HG02870 (cell line): ENCODE results near the gene BMF.
A peak's percentile ranks its signal among the peaks of the same experiment; 100 is the strongest.
"Not testable (repeated sequence)": the region's sequence is repeated elsewhere in the genome, so short reads cannot be mapped to it uniquely, and the experiment has no call there.

ENCODE experiments used
- ATAC-seq: cut with Tn5 transposase; IDR thresholded peaks from one replicate; pipeline ENCODE4 v1.9.1; 2021; ENCODE audit warnings: mild to moderate bottlenecking, moderate library complexity; ENCODE audit not compliant: unreplicated experiment

Gene BMF

GRCh38 chr15:40128766-40129660 is 20.3 kb upstream of the BMF start:
- ATAC-seq: no peak

- ATAC-seq: no peak
Measured at GRCh38 chr15:40125950-40126349, 17.3 kb upstream of the BMF start.

DNA sequence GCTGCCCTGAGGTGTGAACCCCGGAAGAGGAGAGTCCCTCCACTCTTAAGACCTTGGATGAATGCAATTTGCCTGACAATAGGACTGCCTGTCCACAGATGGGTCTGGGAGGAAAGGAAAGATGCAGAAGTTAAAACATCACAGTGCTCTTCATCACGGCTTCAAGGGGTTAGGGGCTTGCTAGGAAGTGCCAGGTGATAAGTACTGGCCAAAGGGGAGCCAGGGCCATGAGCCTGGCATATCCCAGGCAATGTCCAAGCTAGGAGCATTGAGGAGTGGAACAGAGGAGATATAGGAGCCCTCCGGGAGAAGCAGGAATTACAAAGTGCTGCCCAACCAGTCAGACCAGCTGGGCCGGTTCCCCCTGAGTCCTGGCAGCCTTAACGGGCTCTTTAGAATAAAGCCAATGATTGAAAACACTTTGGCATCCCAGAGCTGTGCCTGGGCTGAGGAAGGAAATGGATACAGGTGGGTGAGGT is 16.2 kb upstream of the BMF start:
- not testable (repeated sequence) for ATAC-seq

- not testable (repeated sequence) for ATAC-seq
Measured at GRCh38 chr15:40124333-40124732, 15.7 kb upstream of the BMF start.

DNA sequence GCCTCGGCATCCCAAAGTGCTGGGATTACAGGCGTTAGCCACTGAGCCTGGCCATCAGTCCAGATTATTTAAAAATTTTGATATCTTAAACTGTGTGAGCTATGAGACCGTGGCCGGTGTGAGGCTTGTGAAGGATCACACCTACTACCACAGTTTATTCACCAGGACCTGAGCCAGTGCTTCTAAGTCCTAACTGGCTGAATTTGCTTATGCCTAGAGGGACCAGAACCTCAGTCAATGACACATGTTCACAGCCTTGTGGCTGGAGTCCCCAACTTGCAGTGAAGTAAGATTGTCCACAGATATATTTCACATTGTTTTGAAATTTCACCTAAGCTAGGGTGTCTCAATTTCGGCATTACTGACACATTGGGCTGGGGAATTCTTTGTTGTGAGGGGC is 15.2 kb upstream of the BMF start:
- not testable (repeated sequence) for ATAC-seq

DNA sequence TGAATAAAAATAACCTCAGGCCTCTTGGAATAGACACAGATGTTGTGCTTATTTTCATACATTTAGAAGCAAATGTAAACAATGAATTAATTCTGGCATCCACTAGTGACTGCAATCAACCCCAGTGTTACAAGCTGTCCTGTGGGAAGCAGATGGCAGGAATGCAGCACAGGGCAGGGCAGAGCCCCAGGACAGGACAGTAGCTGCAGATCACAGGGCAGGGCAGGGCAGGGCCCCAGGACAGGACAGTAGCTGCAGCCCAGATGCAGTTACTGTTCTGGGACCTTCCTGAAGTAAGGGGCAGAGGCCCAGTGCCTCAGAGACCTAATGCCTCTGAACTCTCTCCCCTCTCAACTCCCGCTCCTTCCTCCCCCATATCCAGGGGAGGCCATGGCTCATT is 14.3 kb upstream of the BMF start:
- not testable (repeated sequence) for ATAC-seq

GRCh38 chr15:40121911-40122638 is 13.4 kb upstream of the BMF start:
- no peak for ATAC-seq

DNA sequence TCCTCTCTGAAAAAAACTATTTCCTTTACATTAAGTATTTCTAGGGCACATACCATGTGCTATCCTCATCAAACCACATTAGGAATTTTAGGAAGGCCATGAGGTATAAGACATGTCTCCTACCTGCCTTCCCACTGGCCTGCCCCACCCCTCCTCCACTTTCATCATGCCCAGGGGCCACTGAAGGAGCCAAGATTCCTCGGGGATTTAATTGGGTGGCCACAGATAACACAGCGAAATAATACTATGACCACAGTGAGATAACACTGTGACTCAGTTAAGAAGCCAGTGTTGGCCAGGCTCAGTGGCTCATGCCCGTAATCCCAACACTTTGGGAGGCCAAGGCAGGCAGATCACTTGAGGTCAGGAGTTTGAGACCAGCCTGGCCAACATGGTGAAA is 9.8 kb upstream of the BMF start:
- ATAC-seq: no peak

DNA sequence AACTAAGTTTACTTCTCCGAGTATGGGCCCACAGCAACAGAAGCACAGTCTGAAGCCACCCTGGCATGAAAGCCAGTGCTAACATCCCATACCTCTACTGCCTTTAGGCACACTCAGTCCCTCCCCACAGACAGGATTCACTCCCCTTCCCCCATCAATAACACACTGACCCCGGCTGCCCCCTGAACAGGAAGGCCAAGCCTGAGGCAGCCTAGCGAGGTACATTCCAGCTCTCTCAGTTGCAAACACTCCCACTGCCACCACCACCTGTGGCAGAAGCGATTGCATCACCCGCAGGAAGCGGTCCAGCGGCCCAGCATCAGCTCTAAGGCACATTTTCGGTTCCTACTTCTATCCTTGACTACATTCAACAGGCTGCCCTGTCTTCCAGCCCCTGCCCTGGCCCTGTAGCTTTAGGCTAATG is 7.0 kb upstream of the BMF start:
- peak; percentile 93 for ATAC-seq

DNA sequence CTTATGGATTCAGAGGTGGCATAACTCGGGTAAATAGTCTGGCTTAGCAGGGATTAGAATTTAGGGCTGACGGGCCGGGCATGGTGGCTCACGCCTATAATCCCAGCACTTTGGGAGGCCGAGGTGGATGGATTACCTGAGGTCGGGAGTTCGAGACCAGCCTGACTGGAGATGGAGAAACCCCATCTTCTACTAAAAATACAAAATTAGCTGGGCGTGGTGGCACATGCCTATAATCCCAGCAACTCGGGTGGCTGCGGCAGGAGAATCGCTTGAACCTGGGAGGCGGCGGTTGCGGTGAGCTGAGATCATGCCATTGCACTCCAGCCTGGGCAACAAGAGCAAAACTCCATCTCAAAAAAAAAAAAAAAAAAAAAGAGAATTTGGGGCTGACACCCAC is 6.4 kb upstream of the BMF start:
- ATAC-seq: not testable (repeated sequence)

DNA sequence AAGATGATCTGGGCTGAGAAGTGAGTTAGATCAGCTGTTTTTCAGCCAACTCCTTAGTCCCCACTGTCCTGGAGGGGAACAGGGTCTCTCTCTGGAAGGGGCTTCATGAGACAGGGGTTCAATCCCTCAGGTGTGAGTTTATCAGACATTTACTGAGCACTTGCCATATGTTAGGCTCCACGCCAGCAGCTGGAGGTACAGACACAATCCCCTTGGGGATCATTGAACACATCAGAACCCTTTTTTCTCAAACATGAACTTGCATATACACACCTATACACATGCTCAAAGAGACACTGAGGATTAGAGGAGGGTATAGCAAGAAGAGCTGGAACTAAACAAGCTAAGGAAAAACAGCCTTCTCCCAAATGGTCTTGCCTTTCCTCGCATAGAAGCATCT is 5.5 kb upstream of the BMF start:
- no peak for ATAC-seq

DNA sequence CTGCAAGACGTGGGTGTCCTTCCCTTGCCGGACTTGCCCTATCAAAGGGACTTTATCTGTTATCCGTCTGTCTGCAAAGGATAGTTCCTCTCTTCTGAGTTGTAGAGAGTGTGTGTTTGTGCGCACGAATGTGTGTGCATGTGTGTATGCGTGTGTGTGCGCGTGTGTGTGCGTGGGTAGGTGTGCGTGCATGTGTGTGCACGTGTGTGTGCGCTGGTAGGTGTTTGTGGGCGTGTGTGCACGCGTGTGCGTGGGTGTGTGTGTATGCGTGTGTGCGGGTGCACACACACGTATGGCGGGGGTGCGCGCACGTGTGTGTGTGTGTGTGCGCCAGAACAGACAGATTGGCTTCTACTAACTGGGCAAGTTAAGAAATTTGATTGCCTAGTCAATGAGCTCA is 4.1 kb upstream of the BMF start:
- ATAC-seq: no peak

DNA sequence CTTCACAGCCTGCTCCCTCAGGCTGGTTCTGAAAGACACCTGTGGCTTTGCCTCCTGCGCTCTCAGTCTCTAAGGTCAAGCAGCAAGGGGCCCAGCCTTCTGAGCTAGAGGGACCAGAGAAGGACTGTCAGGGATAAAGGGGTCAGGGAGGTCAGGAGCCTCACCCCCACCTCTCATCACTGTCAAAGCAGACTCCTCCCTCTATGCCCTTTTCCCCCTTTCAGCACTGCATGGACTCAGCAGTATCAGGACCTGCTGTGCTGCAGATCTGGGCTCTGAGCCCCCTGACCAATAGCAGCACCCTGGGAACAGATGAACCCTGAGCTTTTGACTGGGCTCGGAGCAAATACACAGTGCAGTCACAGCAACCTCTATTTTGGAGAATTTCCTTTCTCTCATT is 3.2 kb upstream of the BMF start:
- no peak for ATAC-seq

DNA sequence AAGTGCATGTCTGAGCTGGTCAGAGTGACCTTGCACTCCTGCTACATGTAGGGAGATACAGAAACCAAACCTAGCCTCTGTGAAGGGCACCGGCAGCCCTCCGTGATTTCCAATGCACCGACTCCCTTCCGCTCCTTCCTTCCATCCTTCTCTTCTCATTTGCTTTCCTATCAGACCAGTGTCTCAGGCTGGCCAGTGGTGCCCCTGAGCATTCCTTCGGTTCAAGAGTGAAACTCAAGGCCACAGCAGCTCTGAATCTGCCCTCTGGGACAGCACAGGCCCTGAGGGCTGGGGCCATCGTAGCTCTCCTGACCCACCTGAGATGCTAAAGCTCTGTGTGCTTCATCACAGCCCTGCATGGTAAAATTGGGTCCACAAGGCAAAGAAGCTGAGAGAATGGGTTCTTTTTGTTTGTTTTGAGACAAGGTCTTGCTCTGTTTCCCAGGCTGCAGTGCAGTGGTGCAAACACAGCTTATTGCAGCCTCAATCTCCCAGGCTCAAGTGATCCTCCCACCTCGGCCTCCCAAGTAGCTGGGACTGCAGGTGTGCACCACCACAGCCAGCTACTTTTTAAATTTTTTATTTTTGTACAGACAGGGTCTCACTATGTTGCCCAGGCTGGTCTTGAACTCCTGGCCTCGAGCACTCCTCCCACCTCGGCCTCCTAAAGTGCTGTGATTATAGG is 2.3 kb upstream of the BMF start:
- ATAC-seq: no peak

DNA sequence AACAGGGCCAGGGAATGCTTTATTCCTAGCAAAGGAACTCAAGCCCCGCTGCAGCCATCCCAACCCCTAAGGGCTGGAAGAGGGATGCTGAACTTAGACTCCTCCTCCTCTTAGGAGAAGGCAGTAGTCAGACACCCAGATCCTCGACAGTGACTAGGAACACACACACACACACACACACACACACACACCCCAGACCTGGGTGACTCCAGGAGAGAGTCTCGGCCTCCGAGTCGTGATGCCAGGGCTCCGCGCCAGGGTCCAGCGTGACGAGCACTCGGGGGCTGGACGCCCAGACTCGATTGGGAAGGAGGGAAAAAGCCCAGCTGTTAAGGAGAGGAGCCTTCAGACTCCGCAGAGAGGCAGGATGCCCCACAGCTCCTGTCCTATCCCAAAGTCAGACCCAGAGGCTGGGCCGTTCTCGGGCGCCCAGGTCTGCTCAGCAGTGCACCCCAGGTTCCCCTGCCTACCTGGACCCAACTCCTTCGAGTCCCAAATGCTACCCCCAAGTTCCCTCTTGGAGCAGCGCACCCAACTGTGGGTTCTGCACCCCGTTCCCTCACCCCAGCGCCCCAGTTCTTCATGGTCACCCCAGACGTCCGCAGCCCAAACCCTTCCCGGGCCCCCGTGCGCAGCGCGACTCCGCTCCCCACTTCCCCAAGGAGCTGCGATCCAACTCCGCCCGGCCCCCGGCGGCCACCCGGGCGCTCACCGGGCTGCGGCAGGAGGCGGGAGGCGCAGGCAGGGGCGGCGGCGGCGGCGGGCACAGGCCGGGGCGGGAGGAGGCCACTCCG is 421 bp downstream of the BMF start:
- no peak for ATAC-seq

DNA sequence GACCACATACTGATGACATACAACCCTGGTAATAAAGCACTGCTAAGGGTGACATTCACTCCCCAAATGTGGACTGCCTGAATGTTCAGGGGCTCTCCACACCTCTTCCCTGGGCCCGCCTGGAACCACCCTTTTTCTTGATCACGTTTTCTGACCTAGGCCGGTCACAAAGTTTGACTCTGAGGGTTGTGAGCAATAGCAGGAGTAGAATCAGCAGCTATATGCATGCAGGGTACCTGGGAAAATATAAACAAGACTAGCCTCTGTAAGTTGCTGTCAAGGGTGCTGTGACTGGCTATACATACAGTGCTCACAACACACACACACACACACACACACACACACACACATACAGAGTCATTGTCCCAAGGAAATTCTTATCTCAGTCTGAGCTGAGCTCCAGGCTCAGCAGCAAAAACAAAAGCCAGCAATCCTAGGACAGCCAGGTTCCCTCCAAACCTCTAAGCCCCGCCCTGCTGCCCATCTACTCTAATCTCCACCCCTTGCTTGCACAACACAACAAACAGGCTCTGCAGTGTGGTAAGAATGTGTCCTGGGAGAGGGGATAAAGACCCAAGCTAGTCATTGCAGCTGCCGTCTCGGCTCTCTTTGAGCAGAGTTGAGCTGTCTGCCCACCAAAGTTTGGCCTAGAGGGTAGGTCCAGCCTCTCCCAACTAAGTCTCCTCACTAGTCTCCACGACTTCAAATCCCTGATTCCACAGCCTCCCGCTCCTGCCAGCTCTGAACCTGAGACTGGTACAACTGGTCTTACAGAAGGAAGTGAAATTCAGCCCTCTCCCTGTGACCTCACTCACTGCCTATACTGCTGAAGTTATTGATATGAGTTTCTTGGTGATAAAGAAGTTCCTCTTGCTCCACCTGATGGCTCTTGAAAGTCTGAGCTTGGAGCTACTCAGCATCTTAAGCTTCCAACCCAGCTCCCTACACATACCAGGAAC is 2.2 kb downstream of the BMF start:
- ATAC-seq: no peak

DNA sequence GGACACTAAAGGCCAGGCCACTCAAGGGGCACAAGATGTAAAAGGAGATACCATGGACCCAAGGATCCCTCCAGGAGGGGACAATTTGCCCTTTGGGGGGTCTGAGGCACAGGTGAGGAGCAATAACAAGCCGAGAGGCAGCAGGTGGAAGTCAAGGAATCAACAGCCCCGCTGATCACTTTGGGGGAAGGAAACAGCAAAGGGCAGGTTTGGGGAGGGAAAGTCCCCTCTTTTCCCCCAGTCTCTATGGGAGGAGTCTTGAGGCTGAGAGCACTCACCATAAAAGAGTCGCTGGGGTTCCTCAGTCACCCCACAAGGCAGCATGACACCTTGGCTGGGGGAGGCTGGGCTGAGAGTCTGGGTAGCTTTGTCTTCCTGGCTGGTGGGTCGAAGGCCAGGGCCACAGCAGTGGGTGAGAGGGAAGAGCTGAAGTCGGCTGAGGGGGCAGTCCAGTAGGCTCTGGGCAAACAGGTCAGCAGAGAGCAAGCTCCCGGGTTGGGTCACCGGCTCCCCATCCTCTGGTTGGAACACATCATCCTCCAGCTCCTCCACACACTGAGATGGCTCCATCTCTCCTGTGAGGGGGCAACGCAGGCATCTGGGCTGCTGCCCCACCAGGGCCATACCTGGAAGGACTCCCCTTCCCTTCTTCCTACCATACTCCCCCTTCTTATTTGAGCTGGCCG is 3.0 kb downstream of the BMF start:
- ATAC-seq: no peak

DNA sequence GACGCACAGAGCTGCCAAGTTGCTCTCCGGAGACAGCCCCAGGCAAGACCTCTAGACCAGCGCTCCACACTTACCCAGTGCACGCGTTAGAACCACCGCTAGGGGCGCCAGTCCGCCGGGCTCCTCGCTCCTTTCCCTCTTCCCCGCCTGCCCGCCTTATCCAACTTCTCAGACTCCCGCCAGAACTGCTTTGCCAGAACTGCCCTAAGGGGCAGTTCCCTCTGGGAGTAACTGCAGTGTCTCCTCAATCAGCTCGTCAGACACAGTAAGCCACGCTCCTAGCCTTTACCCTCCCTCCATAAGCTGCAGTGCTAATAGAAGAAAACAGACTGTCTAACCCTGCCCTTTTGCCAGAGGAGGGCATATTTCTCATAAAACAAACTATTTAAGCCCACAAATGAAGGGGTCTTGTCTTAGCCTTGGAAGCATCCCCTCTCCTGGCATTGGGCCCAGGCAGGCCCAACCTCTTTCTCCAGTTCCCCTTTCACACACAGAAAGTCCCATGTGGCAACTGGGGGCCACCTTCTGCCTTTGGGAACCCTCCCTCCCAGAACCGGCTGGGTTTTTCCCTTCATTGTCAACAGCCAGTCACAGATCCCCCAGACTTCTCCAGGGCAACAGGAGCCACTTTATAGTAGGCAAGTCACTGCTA is 3.7 kb downstream of the BMF start:
- peak; percentile 26 for ATAC-seq
